Choroid plexus epithelial cell (primary cell): Measurements from ENCODE around the gene ZNF860.
"Not testable (repeated sequence)": the region's sequence is repeated elsewhere in the genome, so short reads cannot be mapped to it uniquely, and the experiment has no call there.

ENCODE experiments used
- DNase-seq: peaks from one replicate; pipeline ENCODE4 v3.0.0-alpha.2; 2010; ENCODE audit warnings: low read depth
- H3K4me3 ChIP-seq: 2 replicates; pipeline ENCODE4 v1.5.1; 2011; ENCODE audit warnings: low read depth, mild to moderate bottlenecking, control low read depth, low read length, moderate library complexity
- TF ChIP-seq, protein P1 (sequence below): conservative IDR thresholded peaks from 2 replicates; pipeline ENCODE4 v1.5.1; 2011; ENCODE audit warnings: low read depth, mild to moderate bottlenecking, control low read depth, inconsistent platforms, low read length, moderate library complexity

Gene ZNF860

GRCh38 chr3:31977736-31978135 is 3.8 kb upstream of the ZNF860 start:
- peak; percentile 60 for DNase-seq
- H3K4me3 ChIP-seq = no peak overlapping the region
- TF ChIP-seq, protein P1, sequence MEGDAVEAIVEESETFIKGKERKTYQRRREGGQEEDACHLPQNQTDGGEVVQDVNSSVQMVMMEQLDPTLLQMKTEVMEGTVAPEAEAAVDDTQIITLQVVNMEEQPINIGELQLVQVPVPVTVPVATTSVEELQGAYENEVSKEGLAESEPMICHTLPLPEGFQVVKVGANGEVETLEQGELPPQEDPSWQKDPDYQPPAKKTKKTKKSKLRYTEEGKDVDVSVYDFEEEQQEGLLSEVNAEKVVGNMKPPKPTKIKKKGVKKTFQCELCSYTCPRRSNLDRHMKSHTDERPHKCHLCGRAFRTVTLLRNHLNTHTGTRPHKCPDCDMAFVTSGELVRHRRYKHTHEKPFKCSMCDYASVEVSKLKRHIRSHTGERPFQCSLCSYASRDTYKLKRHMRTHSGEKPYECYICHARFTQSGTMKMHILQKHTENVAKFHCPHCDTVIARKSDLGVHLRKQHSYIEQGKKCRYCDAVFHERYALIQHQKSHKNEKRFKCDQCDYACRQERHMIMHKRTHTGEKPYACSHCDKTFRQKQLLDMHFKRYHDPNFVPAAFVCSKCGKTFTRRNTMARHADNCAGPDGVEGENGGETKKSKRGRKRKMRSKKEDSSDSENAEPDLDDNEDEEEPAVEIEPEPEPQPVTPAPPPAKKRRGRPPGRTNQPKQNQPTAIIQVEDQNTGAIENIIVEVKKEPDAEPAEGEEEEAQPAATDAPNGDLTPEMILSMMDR = no peak

- DNase-seq = no peak
- no peak overlapping the region for H3K4me3 ChIP-seq
- TF ChIP-seq, protein P1 = no peak
Observed at GRCh38 chr3:31978553-31978952, 3.0 kb upstream of the ZNF860 start.

DNA sequence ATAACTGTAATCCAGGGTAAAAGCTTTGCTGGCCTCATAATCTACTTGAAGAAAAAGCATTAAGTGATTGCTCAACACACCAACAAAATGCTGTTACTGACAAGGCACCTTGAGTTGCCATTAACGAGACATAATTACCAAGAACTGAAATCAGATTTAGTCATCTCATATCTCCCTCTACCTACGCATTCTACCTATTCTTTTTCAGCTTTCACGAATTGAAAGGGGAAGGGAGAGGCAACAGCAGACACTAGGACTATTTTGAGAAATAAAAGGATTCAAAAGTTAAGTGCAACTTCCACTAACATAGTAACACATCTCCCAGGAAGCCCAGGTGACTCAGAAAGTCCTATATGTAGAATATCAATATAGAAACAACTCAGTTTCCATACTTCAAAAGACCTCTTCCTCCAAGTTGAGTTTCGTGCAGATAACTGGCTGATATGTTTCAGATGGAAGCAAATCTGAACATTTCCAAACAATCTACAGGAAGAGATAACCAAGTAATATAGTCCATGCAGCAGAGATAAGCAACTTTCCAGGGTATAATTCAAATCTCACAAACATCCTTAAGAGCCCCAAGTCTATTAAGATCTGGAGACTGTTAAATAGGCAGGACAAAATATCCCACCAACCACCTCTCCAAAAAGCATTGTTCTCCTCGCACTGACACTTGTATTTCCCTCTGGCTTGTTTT is 2.4 kb upstream of the ZNF860 start:
- DNase-seq = no peak
- TF ChIP-seq, protein P1 = no peak
- peak overlapping the region; percentile 25 for H3K4me3 ChIP-seq

DNA sequence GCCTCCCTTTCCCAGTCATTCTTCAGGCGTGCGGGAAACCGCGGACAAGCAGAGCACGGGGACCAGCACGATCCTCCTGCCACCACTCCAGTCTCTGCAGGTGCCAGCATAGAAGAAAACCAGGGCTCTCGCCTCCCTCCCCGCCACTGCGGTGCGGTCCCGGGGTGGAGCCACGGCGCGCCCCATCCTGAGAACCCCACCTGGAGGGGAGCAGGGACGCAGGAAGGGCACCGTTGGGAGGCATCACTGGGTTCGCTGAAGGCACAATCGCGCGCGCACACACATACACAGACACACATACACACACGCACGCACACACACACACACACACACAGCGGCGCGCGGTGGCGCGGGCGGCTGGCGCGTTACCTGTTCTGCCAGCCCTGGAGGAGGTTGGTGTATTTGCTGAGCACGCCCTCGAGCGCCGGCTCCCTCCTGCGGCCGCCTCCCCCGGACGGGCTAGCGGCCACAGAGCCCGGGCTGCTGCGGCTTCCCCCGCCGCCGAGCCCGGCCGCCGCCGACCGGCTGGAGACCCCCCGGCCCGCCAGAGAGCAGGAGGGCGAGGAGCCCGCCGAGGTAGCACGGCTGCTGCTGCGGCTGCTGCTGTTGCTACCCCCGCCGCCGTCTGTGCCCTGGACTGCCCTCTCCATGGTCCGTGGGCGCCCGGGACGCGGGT is 882 bp upstream of the ZNF860 start:
- peak overlapping the region; percentile 83 for H3K4me3 ChIP-seq
- TF ChIP-seq, protein P1 = peak; percentile 13
- peak; percentile 57 for DNase-seq

DNA sequence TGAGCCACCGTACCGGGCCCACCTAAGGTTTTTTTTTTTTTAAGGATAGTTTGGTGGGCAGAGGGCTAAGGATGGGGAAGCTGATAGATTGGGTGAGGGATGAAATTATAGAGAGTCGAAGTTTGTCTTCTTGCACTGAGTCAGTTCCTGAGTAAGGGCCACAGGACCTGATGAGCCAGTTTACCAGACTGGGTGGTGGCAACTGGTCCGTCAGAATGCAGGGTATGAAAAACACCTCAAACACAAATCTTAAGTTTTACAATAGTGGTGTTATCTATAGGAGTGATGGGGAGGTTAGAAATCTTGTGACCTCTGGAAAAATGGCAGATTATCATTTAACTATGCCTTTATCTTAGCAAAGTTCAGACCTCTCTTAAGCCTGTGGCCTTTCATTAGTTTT is 2.8 kb downstream of the ZNF860 start:
- TF ChIP-seq, protein P1 = no peak
- H3K4me3 ChIP-seq = no peak overlapping the region
- DNase-seq = no peak

DNA sequence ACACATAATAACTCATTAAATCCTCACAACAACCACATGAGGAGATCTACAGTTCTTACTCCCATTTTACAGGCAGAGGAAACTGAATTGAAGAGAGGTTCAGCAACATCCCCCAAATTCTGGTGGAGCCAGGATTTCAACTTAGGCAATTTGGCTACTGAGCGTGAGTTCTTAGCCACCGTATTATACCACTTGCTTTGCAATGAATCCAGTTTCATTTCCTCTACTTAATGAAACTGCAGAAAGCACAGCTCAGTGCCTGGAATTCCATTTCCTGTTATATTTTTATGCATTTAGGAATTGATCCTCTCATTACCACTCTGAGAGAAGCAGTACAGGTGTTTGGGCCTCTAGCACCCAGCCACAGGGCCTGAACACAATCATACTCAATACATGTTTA is 4.3 kb downstream of the ZNF860 start:
- no peak for DNase-seq
- TF ChIP-seq, protein P1 = no peak
- no peak overlapping the region for H3K4me3 ChIP-seq

GRCh38 chr3:31988271-31988670 is 6.7 kb downstream of the ZNF860 start:
- TF ChIP-seq, protein P1 = no peak
- H3K4me3 ChIP-seq = no peak overlapping the region
- DNase-seq = no peak

DNA sequence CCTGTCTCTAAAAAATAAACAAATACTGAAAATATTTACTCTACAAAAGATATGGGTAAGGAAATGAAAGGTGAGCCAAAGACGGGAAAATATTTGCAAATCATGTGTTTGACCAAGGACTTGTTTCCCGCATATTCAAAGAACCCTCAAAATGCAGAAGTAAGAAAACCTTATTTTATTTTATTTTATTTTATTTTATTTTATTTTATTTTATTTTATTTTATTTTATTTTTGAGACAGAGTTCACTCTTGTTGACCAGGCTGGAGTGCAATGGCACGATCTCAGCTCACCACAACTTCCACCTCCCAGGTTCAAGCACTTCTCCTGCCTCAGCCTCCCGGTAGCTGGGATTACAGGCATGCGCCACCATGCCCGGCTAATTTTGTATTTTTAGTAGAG is 11.4 kb downstream of the ZNF860 start:
- not testable (repeated sequence) for H3K4me3 ChIP-seq

More for the DNA sequence above, 11.4 kb downstream of the ZNF860 start:
- DNase-seq = not testable (repeated sequence)
